Tibial nerve (tissue), 3 donors: ENCODE data around the gene PYGO1.

ENCODE experiments used
- CTCF ChIP-seq, 5 experiments: fragments of 200-600 bp in 3 of 5; fragments of 450-650 bp in 2 of 5; sonication (generic) in 3 of 5; IDR thresholded peaks; one replicate each; pipeline ENCODE4 v1.5.1; 2016 to 2019; ENCODE audit warnings: antibody characterized with exemption in 5 of 5, mild to moderate bottlenecking in 3 of 5, moderate library complexity in 2 of 5
- POLR2A ChIP-seq, 2 donors: fragments of 450-650 bp; IDR thresholded peaks; one replicate each; pipeline ENCODE4 v1.6.1; 2017; ENCODE audit warnings: antibody characterized with exemption in 2 of 2, mild to moderate bottlenecking in 2 of 2, moderate library complexity in 2 of 2

GRCh38 chr15:55518641-55519040 lies 69.5 kb downstream of the PYGO1 start:
- TF ChIP-seq CTCF (IDR thresholded peaks at IDR 0.05), result no peak
- TF ChIP-seq POLR2A (IDR thresholded peaks at IDR 0.05), result no peak
